K562 (cell line): Measurements from ENCODE around the gene MAGEC1. TPM values are rescaled to one million over a fixed set of nuclear protein-coding genes. Genes with fewer than 3 reads are reported as not detected.

Experiments
- ATAC-seq: fragments of 200-7000 bp; cut with Tn5 transposase; 3 replicates; pipeline ENCODE4 v1.9.1; 2020; ENCODE audit warnings: moderate library complexity
- BruUV-seq: library from RNA; stranded (reverse); fragments of 400-500 nt; replicated peaks from 2 replicates; lab custom pipeline; 2021; lab: Mats Ljungman, UMichigan
- CTCF ChIA-PET: fragments of 300-600 bp; formaldehyde crosslinking; extraction: SDS; loops from one replicate; lab custom pipeline; 2021; ENCODE audit warnings: low intra/inter-chr PET ratio; lab: Yijun Ruan, JAX
- POLR2A ChIA-PET: fragments of 300-600, 350-650 bp; sonication (Branson Sonifier 250); formaldehyde crosslinking; extraction: SDS; loops from one replicate; lab custom pipeline; 2021; ENCODE audit warnings: antibody characterized with exemption, inconsistent platforms; lab: Yijun Ruan, JAX
- DNase-seq, 4 experiments: peaks; one replicate each; pipeline versions ENCODE4 v3.0.0 to v3.0.0-alpha.2; 2011 to 2018; ENCODE audit warnings: low spot score in 3 of 4, mixed read lengths in 3 of 4; ENCODE audit errors: extremely low read depth in 1 of 4
- FAIRE-seq: peaks from 2 replicates; lab custom pipeline; 2011; peaks lifted over from hg19 to GRCh38; lab: Jason Lieb, UNC
- H2AFZ ChIP-seq: 2 replicates; pipeline ENCODE4 v1.6.0; 2011; ENCODE audit warnings: low read depth, low read length, control low read depth, inconsistent platforms
- H3K27ac ChIP-seq: fragments of 200-600 bp; 3 replicates; pipeline ENCODE4 v1.8.0; 2011; ENCODE audit warnings: low read depth, mild to moderate bottlenecking, control low read depth, inconsistent platforms, low read length, moderate library complexity, mixed read lengths; ENCODE audit errors: extremely low read depth
- H3K27me3 ChIP-seq, 2 experiments: fragments of 300-600 bp in 1 of 2; 2 replicates in 1 of 2; 3 replicates in 1 of 2; pipeline versions ENCODE4 v1.6.0 to v1.8.0; 2011; ENCODE audit warnings: inconsistent platforms in 2 of 2, low read length in 2 of 2, mild to moderate bottlenecking in 1 of 2, mixed read lengths in 1 of 2, moderate library complexity in 1 of 2; ENCODE audit not compliant: control insufficient read depth in 2 of 2, insufficient read depth in 2 of 2
- H3K36me3 ChIP-seq: fragments of 300-600 bp; 3 replicates; pipeline ENCODE4 v1.8.0; 2011; ENCODE audit warnings: mild to moderate bottlenecking, low read length, inconsistent platforms; ENCODE audit not compliant: control insufficient read depth, insufficient read depth
- H3K4me1 ChIP-seq, 2 experiments: fragments of 200-600 bp in 1 of 2; replicated peaks in 1 of 2; 2 replicates in 1 of 2; 3 replicates in 1 of 2; pipeline versions ENCODE4 v1.5.1 to v1.8.0; 2011; ENCODE audit warnings: inconsistent platforms in 2 of 2, low read length in 2 of 2, mild to moderate bottlenecking in 1 of 2, mixed read lengths in 1 of 2, moderate library complexity in 1 of 2; ENCODE audit not compliant: control insufficient read depth in 2 of 2, insufficient read depth in 2 of 2
- H3K4me2 ChIP-seq: 2 replicates; pipeline ENCODE4 v1.6.1; 2011; ENCODE audit warnings: low read length, control low read depth, inconsistent platforms, mixed read lengths; ENCODE audit not compliant: insufficient read depth
- H3K4me3 ChIP-seq: fragments of 200-600 bp; sonication (generic), shearing (Covaris generic); 2 replicates; pipeline ENCODE4 v1.5.1; 2016; ENCODE audit warnings: control low read depth, inconsistent platforms
- H3K79me2 ChIP-seq: fragments of 200-600 bp; 3 replicates; pipeline ENCODE4 v1.8.0; 2011; ENCODE audit warnings: low read length, inconsistent platforms; ENCODE audit not compliant: control insufficient read depth, insufficient read depth
- H3K9ac ChIP-seq, 2 experiments: 2 replicates each; pipeline versions ENCODE4 v1.6.0 to v1.6.1; 2011; ENCODE audit warnings: low read depth in 2 of 2, low read length in 2 of 2, control low read depth in 1 of 2, inconsistent platforms in 1 of 2, mild to moderate bottlenecking in 1 of 2, mixed read lengths in 1 of 2; ENCODE audit not compliant: insufficient read depth in 1 of 2
- H3K9me1 ChIP-seq: one replicate; pipeline ENCODE4 v1.6.0; 2011; ENCODE audit warnings: inconsistent platforms, mild to moderate bottlenecking, low read length, moderate library complexity; ENCODE audit not compliant: control insufficient read depth, insufficient read depth
- H3K9me3 ChIP-seq: replicated peaks from 2 replicates; pipeline ENCODE4 v1.5.1; 2011; ENCODE audit warnings: low read depth, low read length, inconsistent platforms; ENCODE audit not compliant: control insufficient read depth, insufficient read depth
- H4K20me1 ChIP-seq: replicated peaks from 2 replicates; pipeline ENCODE4 v1.6.1; 2011; ENCODE audit warnings: low read length, inconsistent platforms, mixed read lengths; ENCODE audit not compliant: control insufficient read depth, insufficient read depth
- BCOR ChIP-seq: fragments of 450-650 bp; IDR thresholded peaks from 2 replicates; pipeline ENCODE4 v1.6.1; 2016
- CEBPB ChIP-seq: fragments of 450-650 bp; IDR thresholded peaks from 2 replicates; pipeline ENCODE4 v1.6.1; 2016; ENCODE audit warnings: missing genetic modification characterization, missing compliant biosample characterization
- ETS2 ChIP-seq: IDR thresholded peaks from 2 replicates; pipeline ENCODE4 v1.6.1; 2016; ENCODE audit warnings: borderline replicate concordance, missing genetic modification characterization, mild to moderate bottlenecking, moderate library complexity, missing compliant biosample characterization; ENCODE audit not compliant: poor library complexity, severe bottlenecking
- FOXK2 ChIP-seq, 2 experiments: fragments of 450-650 bp; IDR thresholded peaks in 1 of 2; conservative IDR thresholded peaks in 1 of 2; 2 replicates each; pipeline ENCODE4 v1.6.1; 2016; ENCODE audit warnings: low read depth in 2 of 2, mild to moderate bottlenecking in 1 of 2
- HMG20A ChIP-seq: fragments of 450-650 bp; formaldehyde crosslinking; conservative IDR thresholded peaks from 2 replicates; pipeline ENCODE4 v1.4.0; 2020; ENCODE audit warnings: mild to moderate bottlenecking, mixed read lengths
- KLF16 ChIP-seq: IDR thresholded peaks from 2 replicates; pipeline ENCODE4 v1.6.1; 2016; ENCODE audit warnings: antibody characterized with exemption
- MXD1 ChIP-seq: fragments of 250-450 bp; sonication (Bioruptor Pico); IDR thresholded peaks from 2 replicates; pipeline ENCODE4 v1.8.0; 2021; ENCODE audit warnings: borderline replicate concordance, mild to moderate bottlenecking, moderate library complexity; ENCODE audit not compliant: poor library complexity, severe bottlenecking
- SMARCA5 ChIP-seq: fragments of 450-650 bp; IDR thresholded peaks from 2 replicates; pipeline ENCODE4 v1.6.1; 2016
- SPI1 ChIP-seq: IDR thresholded peaks from 2 replicates; pipeline ENCODE4 v1.6.1; 2011; ENCODE audit warnings: low read depth, low read length, control low read depth, borderline replicate concordance
- THRB ChIP-seq: fragments of 450-650 bp; formaldehyde crosslinking; conservative IDR thresholded peaks from 2 replicates; pipeline ENCODE4 v1.4.0; 2022; ENCODE audit warnings: mild to moderate bottlenecking, missing genetic modification characterization
- ZBTB11 ChIP-seq, 3 experiments: fragments of 200-800 bp in 1 of 3; fragments of 250-450 bp in 1 of 3; fragments of 450-650 bp in 1 of 3; sonication (Bioruptor Pico) in 1 of 3; sonication (Bioruptor generic) in 1 of 3; formaldehyde crosslinking in 1 of 3; IDR thresholded peaks; 2 replicates each; pipeline versions ENCODE4 v1.6.1 to v1.8.0; 2016 to 2022; ENCODE audit warnings: mild to moderate bottlenecking in 2 of 3, missing genetic modification characterization in 2 of 3, missing compliant biosample characterization in 1 of 3, moderate library complexity in 1 of 3
- ZBTB12 ChIP-seq: fragments of 250-450 bp; sonication (Bioruptor Pico); IDR thresholded peaks from 2 replicates; pipeline ENCODE4 v1.4.0; 2020
- ZNF212 ChIP-seq: fragments of 450-650 bp; formaldehyde crosslinking; IDR thresholded peaks from 2 replicates; pipeline ENCODE4 v1.4.0; 2020; ENCODE audit warnings: mild to moderate bottlenecking
- ZNF449 ChIP-seq: fragments of 250-450 bp; sonication (Bioruptor Pico); IDR thresholded peaks from 2 replicates; pipeline ENCODE4 v1.8.0; 2022; ENCODE audit warnings: moderate library complexity, mild to moderate bottlenecking, inconsistent platforms
- ZNF830 ChIP-seq: fragments of 250-450 bp; sonication (Bioruptor Pico); IDR thresholded peaks from 2 replicates; pipeline ENCODE4 v1.5.0; 2021; ENCODE audit warnings: mild to moderate bottlenecking
- ZZZ3 ChIP-seq: fragments of 450-650 bp; IDR thresholded peaks from 2 replicates; pipeline ENCODE4 v1.6.1; 2016; ENCODE audit warnings: antibody characterized with exemption, mild to moderate bottlenecking, moderate library complexity
- WGBS: fragments of 100-300 bp; shearing (Covaris generic); methylation state at CpG from one replicate; pipeline ENCODE4 v1.1.6; 2016; ENCODE audit warnings: low coverage, mixed read lengths; ENCODE audit not compliant: insufficient coverage; ENCODE audit errors: missing lambda C conversion rate; 5-methylcytosine and 5-hydroxymethylcytosine counted together
- in situ Hi-C: fragments of 300-500 bp; cut with MboI; formaldehyde crosslinking; loops from 4 replicates; pipeline ENCODE4 v1.15.0; 2018; ENCODE audit warnings: inconsistent platforms, mixed read lengths
- intact Hi-C: fragments of 100-400 bp; cut with micrococcal nuclease; formaldehyde crosslinking; loops from 2 replicates; pipeline ENCODE4 v1.14.2; 2022
- polyA plus RNA-seq, 8 experiments: library from polyadenylated mRNA; depleted of rRNA in 4 of 8; stranded (reverse) in 5 of 8; unstranded in 3 of 8; fragments of >200 nt; fragmentation: Nextera tagmentation in 2 of 8; fragmentation: Illumina TruSeq in 1 of 8; extraction: Ambion mirVana in 2 of 8; extraction: Trizol in 1 of 8; gene quantifications; 2 replicates each; pipeline versions ENCODE4 v1.2.1 to v1.2.3, GENCODE V29; 2011 to 2014; ENCODE audit warnings: inconsistent platforms in 1 of 8, missing spikeins in 1 of 8
- total RNA-seq, 7 experiments: library from RNA; depleted of rRNA in 6 of 7; stranded (reverse); fragments of >200 nt in 6 of 7; fragmentation: Illumina TruSeq in 2 of 7; extraction: Trizol in 2 of 7; gene quantifications; 2 replicates each; pipeline versions ENCODE4 v1.2.1 to v1.2.3, GENCODE V29; 2011 to 2021; ENCODE audit warnings: low replicate concordance in 1 of 7

Gene MAGEC1
- total and polyA plus RNA-seq, 9 of the 15 experiments (the other 6 are each of a cell fraction or from before 2014, with no cell fraction given) = 5.6 to 56.6 (median 21.4) TPM

- ATAC-seq (no peak), FAIRE-seq (no peak), DNase-seq (no peak)
- H3K4me3 ChIP-seq = no peak overlapping the region
- H3K79me2 ChIP-seq = no peaks in the 10 kb centered on the region
- ChIA-PET POLR2A (no interaction called here), CTCF (no interaction called here)
- no peaks in the 10 kb centered on the region for H3K4me1 ChIP-seq
- H3K27me3 ChIP-seq = no peaks in the 10 kb centered on the region
- no peaks in the 10 kb centered on the region for H3K36me3 ChIP-seq
- 0% methylated on average over 3 of the region's 7 CpGs for WGBS
- BruUV-seq = no TSS peak
- no peaks in the 10 kb centered on the region for H4K20me1 ChIP-seq
- intact Hi-C loops = no loop called here
- in situ Hi-C loops = no loop called here
- no peak overlapping the region for H3K9ac ChIP-seq
- no peaks in the 10 kb centered on the region for H3K9me3 ChIP-seq
- no peak overlapping the region for H3K27ac ChIP-seq
- TF ChIP-seq ZNF212 (CRISPR knock-in tag) (no peak), ZZZ3 (no peak), SMARCA5 (no peak), BCOR (no peak), CEBPB (no peak), HMG20A (CRISPR knock-in tag) (no peak), ZBTB12 (CRISPR knock-in tag) (no peak), ETS2 (no peak), MXD1 (CRISPR knock-in tag) (no peak), THRB (CRISPR knock-in tag) (no peak), SPI1 (no peak), KLF16 (no peak), ZBTB11 (CRISPR knock-in tag; IDR thresholded peaks at IDR 0.05) (no peak), ZNF830 (no peak), ZNF449 (no peak), FOXK2 (conservative IDR thresholded peaks at IDR 0.05 in 1 of 2, IDR thresholded peaks at IDR 0.05 in 1 of 2; ENCODE audit: low read depth in 2 of 2) (no peak)
- no peak overlapping the region for H2AFZ ChIP-seq
- H3K9me1 ChIP-seq = no peaks in the 10 kb centered on the region
- H3K4me2 ChIP-seq = no peak overlapping the region
Measured at GRCh38 chrX:141894733-141895132, 9.0 kb upstream of the MAGEC1 start.
